Peyer's patch (tissue), 4 donors: ENCODE measurements around the gene SPEF2.
A peak's percentile ranks its signal among the peaks of the same experiment; 100 is the strongest.

Experiments used
- CTCF ChIP-seq, 6 experiments: fragments of 450-650 bp in 4 of 6; fragments of 200-600 bp in 2 of 6; sonication (generic) in 1 of 6; IDR thresholded peaks; one replicate each; pipeline ENCODE4 v1.5.1; 2017 to 2019; ENCODE audit warnings: antibody characterized with exemption in 6 of 6, mild to moderate bottlenecking in 3 of 6, moderate library complexity in 1 of 6
- POLR2A ChIP-seq, 2 donors: fragments of 450-650 bp; IDR thresholded peaks; one replicate each; pipeline ENCODE4 v1.5.1; 2017; ENCODE audit warnings: antibody characterized with exemption in 2 of 2, mild to moderate bottlenecking in 2 of 2, moderate library complexity in 2 of 2

GRCh38 chr5:35856765-35857351, 239.2 kb downstream of the SPEF2 start, which contains the start of gene IL7R:
- TF ChIP-seq CTCF (IDR thresholded peaks at IDR 0.05): no peak
- TF ChIP-seq POLR2A (IDR thresholded peaks at IDR 0.05): peak; percentile 68 to 73
